ENCODE data around the gene SLC25A10.

GRCh38 chr17:81690549-81690948 is 21.5 kb upstream of the SLC25A10 start:
- TF ChIP-seq, protein P1, sequence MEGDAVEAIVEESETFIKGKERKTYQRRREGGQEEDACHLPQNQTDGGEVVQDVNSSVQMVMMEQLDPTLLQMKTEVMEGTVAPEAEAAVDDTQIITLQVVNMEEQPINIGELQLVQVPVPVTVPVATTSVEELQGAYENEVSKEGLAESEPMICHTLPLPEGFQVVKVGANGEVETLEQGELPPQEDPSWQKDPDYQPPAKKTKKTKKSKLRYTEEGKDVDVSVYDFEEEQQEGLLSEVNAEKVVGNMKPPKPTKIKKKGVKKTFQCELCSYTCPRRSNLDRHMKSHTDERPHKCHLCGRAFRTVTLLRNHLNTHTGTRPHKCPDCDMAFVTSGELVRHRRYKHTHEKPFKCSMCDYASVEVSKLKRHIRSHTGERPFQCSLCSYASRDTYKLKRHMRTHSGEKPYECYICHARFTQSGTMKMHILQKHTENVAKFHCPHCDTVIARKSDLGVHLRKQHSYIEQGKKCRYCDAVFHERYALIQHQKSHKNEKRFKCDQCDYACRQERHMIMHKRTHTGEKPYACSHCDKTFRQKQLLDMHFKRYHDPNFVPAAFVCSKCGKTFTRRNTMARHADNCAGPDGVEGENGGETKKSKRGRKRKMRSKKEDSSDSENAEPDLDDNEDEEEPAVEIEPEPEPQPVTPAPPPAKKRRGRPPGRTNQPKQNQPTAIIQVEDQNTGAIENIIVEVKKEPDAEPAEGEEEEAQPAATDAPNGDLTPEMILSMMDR (IDR thresholded peaks at IDR 0.05) = no peak
- no peak for TF ChIP-seq POLR2A (IDR thresholded peaks at IDR 0.05)

Data from testis (tissue), 2 donors.